HG03095 (cell line): ENCODE measurements around the gene VTI1A.

Experiments
- ATAC-seq: cut with Tn5 transposase; IDR thresholded peaks from one replicate; pipeline ENCODE4 v1.9.1; 2021; ENCODE audit warnings: moderate library complexity; ENCODE audit not compliant: unreplicated experiment

The VTI1A gene

DNA sequence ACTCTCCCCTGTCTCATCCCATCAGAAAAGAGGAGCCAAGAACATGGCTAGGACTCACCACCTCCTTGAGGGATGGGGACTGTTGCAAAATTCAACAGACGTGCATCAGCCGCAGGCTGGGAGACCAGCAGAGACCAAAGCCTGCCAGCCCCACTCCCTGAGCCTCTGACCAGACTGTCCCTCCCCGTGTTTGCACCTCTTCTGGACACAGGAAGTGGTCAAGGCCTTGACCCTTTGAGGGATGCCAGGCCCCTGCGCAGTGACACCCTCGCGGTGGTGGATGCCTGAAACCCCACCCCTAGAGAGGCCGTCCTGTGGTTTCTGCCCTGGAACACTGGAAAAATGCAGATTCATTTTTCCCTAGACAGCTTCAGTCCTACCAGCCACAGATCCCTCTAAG, 374.6 kb downstream of the VTI1A start:
- ATAC-seq: no peak

DNA sequence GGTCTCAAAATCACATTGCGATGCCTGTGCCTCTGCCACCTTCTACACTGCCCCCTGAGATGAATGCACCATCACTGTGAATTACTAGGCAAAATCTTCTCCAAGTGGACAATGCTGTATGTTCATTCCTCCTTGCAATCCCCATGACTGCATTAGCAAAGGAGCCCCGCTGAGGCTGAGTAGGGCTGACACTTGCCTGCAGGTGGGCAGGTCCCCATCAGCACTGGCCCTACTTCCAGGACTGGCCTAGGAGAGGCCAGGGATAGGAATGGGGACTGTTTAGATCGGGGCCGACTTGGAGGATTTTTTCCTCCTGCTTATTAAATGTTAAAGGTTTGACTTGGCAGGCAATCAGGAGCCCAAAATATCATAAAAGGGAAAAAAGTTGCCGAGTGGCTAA, 376.0 kb downstream of the VTI1A start:
- no peak for ATAC-seq

- no peak for ATAC-seq
Measured at GRCh38 chr10:112823604-112824003, 376.6 kb downstream of the VTI1A start.

- no peak for ATAC-seq
Measured at GRCh38 chr10:112826018-112826697, 379.1 kb downstream of the VTI1A start.

DNA sequence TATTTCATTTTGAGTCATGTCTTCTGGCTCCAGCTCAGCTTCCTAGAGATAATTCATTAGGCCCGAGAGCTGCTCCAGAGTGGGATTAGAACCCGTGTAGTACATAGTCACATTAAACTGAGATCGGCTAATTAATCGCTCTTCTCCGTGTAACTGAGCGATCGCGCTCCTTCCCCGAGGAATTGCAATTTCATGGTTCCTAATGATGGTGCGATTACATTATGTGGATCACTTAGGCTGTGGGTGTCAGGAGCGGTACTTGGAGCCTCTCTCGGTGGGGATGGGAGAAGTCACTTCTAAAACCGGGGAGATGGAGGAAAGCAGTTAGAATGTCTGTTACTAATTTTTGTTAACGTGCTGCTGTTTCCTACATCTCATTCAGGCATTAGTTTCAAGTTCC, 380.1 kb downstream of the VTI1A start:
- ATAC-seq: no peak

DNA sequence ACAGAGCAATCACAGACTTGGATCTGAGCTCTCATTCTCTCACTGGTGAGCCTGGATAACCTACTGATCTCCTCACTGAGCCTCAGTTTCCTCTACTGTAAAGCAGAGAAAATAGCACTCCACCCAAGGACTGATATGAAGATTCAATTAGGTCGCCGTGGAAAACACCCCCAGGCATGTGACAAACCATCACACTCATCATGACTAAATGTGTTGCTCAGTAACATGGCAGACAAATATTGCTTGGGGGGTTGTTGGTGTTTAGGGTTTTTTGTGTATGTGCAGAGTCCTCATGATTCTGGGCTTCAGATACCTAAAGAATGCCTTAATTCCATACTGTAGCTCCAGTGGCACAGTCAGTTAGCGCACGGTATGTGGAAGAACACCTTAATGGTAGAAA, 380.9 kb downstream of the VTI1A start:
- ATAC-seq: no peak

- no peak for ATAC-seq
Measured at GRCh38 chr10:112831859-112832258, 384.8 kb downstream of the VTI1A start.

DNA sequence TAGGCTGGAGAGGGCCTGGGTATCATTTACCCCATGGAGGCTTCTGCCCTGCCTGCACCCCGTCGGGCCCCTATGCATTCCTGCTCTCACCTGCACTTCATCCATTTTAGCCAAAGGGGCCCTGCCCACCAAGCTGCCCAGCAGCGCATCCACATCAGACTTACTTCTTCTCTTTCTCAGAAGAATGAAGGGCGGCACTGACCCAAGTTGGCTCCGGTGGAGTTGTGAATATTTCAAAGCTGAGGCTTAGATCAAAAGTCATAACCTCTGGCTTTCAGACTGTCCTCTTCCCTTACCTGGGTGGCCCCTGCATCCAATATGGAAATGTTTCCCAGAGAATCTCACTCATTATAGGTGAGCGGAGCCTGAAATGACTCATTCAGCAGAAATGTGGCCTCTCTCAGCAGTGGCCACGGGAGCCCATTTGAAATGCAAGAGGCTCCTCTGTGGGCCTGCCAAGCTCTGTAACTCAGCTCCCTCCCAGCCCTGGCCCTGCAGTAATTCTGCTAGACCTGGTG, 385.4 kb downstream of the VTI1A start:
- ATAC-seq: no peak

DNA sequence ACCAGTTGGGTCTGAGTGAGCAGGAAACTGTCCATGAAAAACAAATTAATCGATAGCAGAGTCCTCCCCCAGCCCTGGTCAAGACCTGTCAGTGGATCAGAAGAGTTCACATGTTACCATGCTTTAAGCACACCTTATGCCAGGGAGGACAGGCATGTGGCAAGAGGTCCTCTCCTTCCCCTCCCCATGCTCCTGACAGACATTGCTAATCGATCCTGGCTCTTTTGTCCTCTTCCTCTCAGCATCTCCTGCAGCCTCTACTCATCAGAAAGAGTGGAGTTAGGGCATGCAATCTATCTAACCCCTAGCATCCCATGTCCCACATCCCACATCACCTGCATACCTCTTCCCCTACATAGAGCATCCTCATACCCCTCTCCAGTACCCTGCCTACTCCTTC, 385.9 kb downstream of the VTI1A start:
- ATAC-seq: no peak

DNA sequence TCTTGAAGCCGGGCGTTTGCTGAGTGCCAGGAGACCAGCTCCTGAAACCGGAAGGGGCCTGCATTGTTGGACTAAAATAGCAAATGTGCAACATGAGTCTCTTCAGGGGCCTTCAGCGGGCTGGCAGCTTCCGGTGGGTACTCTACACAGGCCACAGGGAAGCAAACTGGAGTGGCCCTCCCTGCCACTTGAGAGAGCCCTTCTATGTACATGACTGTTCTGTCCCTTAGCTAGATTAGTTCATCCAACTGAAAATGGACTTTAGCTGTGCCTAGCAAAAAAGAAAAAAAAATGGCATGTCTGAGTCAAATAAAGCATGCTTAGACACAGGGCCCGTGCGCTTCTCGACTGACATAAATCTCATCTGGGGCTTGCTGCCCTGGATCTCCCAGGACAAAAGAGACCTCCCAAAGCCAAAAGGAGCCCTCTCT, 387.8 kb downstream of the VTI1A start:
- ATAC-seq: no peak

GRCh38 chr10:112835217-112835715, 388.3 kb downstream of the VTI1A start:
- ATAC-seq: no peak

DNA sequence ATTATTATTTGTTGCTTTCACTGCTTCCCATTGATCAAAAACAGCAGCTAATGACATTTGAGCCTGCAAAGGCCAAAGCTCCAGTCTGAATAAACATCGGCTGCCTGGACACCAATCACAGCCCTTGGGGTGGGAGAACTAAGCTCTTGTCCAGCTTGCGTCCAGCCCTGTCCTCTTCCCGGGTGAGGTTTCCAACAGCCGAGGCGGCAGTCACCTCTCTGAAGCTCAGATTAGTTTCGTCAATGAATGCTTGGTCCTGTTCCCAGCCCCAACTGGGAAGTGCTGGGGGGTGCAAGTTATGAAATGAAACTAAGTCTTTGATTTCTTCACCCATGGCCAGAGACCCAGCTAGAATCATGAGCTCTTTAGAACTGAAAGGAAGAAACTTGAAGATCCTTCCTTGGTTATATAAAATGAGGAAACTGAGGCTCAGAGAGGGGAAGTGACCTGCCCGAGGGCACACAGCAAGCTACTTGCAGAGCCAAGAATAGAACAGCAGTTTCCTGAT, 389.0 kb downstream of the VTI1A start:
- ATAC-seq: no peak

DNA sequence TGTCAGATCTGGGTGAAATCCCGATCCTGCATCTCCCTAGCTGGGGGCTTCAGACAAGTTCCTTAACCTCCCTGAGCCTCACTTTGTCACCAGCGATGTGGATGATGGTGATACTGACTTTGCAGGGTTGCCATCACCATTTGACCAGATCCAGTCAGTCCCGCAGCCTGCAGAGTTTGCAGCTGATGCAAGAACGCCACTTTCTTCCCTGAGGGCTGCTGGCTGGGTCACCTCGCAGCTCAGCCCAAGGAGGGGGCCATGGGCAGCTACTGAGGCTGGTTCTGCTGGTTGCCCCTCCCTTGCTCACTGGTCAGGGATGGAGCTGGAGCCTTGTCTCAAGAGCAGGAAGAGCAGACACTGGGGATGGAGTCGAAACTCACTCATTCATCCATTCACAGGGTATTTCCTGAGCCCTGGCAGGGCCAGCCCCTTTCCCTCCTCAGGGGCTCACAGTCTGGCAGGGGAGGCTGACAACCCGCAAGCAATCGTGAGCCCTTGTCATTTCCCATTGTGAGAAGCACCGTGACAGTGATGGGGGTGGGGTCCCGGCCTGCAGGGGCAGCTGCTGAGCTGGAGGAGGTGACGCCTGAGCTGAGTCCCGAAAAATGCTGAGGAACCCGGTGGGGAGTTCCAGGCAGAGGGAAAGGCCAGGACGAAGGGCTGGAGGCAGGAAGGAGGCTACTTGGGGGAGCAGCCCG, 391.9 kb downstream of the VTI1A start:
- ATAC-seq: no peak

- no peak for ATAC-seq
Measured at GRCh38 chr10:112839928-112840654, 393.1 kb downstream of the VTI1A start.

- no peak for ATAC-seq
Measured at GRCh38 chr10:112841549-112841948, 394.5 kb downstream of the VTI1A start.

DNA sequence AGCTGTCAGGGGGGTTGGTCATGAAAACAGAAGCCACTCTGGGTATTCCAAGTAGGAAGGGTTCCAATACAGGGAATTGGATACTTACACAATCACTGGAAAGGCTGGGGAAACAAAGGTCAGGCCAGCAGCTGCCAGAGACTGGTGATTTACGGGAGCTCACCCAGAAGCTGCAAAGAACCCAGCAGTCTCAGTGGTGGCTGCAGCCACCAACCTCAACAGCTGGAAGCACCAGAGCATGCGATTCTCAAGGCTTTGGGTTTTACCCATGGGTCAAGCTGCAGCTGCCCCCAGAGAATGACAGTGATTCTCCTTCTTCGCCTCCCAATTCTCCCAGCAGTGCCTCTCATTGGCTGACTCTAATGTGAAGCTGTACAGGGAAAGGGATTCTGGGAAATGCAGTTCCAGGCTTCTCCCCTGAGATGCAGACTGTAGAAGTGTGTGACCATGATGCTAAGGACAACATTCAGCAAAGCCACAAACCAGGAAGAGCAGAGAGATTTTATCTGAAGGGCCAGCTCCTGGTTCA, 395.9 kb downstream of the VTI1A start:
- peak; percentile 95 for ATAC-seq

DNA sequence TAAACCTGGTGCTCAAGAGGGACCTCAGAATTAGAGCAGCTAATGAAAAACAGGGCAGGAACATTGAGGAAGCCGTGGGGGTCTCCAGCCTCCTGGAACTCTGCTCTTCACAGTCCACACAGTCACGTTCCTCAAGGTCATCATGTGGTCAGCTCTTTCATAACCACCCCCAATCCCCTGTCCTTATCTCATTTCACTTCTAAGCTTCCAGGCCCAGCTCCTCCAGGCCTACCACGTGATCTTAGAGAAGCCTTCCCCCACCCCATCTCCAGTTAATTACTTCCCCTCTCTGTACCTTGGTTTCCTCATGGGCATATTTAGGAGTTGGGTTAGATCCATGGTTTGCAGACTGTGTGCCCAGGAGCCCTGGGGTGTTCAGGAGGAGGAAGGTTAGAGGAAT, 396.6 kb downstream of the VTI1A start:
- ATAC-seq: no peak

DNA sequence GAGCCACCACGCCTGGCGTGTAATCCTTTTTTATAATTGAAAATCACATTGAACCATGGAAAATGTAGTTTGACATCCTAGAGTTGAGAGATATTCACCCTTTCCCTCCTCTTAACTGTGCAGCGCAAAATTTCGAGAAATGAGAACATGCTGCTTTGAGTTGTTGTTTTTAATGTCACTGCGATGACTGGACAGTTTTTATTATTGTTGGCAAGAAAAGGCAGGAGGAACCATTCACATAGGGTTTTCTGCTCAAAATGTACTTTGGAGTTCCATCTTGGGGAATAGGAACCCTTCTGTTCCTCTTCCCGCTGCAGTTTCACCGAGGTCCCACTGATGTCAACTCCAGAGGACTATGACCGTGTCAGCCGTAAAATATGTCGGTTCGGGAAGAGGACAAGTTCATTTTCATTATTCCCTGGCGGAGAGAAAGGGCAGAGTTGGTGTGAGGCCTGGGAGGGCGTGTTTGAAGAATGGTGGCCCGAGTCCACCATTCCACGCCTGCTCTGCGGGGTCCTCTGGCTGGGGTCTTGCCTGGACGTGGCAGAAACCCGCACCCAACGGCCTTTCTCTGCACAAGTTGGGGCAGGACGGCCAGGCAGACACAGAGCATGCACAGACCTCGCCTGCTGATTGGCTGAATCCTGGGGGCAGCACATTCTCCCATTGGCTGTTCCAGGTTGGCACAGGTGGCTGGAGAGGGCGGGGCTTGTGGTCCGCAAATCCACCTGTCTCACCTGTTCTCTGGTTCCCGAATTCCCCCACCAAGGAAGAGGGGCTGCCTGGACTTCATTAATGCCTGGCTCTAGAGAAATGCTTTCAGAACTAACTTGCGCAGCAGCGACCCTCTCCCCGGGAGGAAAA, 397.9 kb downstream of the VTI1A start:
- ATAC-seq: no peak

DNA sequence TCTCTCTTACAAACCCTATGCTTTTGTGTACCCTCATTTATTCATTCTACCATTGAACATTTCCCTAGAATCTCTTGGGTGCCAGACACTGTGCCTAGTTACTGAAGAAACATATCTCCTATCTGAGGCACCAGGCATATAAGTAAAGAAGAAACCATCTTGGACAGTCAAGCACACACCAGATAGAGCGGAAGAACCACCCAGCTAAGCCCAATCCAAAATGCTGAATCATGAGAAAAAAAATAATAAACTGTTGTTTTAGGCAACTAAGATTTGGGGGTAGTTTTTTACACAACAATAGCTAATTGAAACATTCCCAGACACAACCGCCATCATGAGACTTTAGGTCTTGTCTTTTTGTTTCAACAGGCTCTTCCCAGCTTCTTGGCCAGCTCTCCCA, 400.8 kb downstream of the VTI1A start:
- ATAC-seq: no peak

- ATAC-seq: no peak
Measured at GRCh38 chr10:112848228-112848627, 401.2 kb downstream of the VTI1A start.
